ENCODE measurements around the gene TNFRSF11A.
A peak's percentile ranks its signal among the peaks of the same experiment; 100 is the strongest.

The TNFRSF11A gene

DNA sequence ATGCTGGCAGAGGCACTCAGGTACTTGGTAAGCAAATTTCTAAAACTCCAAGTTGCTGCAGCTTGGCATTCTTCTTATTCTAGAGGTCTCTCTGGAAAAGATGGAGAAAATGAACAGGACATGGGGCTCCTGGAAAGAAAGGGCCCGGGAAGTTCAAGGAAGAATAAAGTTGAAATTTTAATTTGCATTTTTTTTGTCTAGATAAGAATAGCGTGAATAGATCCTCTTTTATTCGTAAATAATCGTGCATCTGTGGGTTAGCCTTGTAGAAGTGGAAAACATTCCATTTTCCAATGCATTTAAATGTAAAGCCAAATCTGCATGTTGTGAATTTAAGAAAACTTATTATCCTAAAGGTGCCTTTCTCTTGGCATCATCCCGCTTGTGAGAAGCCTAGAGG is 61.0 kb downstream of the TNFRSF11A start:
- no peak for DNase-seq

DNA sequence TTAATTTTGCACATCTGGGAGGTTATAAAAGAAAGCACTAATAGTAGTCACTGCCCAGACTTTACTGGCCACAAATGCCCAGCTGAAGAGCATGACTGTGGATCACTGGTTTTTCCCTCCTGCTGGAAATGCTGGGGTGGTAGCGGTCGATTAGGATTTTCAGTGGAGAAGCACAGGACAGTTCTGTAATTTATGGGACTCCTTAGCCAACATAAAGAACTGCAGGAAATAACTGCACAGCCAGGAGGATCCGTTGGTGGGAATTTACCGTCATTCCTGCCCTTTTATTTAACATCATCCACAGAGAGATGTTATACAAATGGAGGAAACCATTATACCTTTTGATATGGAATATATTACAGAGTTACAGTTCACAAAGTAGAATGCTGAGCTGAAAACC is 61.5 kb downstream of the TNFRSF11A start:
- no peak for DNase-seq

DNA sequence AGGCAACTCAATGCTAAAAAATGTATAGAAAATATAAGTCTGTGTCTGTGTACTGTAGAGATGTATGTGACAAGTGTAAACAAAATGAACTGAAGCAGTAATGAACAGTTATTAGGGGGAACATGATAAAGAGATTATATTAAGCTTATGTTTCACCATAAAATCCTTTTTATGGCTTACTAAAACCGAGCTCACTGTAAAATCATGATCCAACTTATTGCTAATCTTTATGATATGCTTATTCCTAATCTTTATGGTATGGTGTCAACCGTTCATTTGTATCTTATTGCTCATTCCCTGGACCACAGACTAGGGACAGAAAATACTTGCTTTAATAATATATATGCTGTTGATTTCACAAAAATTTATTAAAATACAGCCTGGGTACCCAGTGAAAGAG is 62.1 kb downstream of the TNFRSF11A start:
- no peak for DNase-seq

DNA sequence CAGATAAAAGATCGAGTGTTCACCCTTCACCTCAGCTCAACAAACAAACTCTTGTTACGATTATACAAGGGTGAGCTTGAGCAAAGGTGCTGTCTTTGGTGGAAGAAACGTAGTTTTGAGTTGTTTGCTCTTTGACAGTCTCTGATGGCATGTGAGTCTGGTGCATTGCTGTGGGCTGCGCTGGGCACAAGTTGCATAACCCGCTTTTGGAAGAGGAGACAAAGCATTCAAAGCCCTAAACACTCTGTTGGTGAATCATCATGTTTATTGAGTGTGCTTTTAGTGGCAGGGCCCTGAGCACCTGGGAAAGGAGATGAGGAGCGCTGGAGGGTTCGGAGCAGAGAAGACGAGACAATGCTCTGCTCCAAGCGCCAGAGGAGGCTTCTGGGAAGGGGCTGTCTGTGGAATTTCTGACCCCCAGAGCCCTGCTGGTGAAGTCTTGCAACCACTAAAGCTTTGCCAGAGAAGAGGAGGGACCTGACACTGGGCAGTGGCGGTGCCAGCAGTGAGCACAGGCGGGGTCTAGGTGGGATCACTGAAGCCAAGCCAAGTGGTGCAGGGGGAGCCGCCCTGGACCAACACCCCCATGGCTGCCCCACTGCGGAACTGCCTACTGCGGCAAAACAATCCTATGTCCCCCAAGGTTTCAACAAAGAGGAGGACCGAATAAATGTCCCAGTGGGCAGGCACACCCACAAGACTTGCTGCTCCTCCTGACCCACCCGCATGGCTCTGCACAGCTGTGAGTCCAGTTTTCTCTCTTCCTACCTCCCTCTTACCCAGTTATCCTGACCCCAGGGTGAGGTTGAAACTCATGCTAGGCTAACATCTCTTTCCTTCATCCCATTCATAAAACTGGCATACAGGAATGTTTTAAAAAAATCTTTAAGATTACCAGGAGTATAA is 64.0 kb downstream of the TNFRSF11A start:
- DNase-seq = no peak

DNA sequence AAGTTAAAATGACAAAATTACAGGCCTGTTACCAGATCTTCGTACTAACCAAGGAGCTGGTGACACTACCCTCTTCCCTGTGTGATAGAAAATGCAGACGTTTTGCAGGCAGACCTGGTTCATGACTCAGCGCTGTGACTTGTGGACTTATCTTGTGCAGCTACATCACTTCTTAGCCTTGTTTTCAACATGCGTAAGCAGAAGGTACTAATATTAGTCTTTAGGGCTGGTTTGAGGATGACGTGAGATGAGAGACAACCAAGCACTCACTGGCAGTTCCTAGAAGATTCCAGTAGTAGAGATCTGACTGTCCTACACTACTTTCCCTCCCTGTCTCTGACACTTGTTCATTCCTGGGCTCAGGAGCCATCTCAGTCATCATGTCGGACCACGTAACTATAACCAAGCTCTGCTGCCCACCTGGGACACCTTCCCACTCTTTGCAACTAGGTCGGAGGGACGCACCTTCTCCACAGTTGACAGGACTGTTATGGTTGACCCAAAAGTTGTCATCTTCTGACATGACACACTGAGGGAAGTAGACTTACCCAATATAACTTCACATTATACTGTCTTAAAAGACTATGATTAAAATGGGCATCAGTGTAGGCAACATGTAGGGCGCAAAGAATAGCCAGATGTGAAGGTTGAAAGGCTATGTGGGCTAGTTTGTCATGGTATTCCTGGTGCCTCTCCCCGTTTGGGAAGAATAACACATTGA is 64.8 kb downstream of the TNFRSF11A start:
- DNase-seq = no peak

DNA sequence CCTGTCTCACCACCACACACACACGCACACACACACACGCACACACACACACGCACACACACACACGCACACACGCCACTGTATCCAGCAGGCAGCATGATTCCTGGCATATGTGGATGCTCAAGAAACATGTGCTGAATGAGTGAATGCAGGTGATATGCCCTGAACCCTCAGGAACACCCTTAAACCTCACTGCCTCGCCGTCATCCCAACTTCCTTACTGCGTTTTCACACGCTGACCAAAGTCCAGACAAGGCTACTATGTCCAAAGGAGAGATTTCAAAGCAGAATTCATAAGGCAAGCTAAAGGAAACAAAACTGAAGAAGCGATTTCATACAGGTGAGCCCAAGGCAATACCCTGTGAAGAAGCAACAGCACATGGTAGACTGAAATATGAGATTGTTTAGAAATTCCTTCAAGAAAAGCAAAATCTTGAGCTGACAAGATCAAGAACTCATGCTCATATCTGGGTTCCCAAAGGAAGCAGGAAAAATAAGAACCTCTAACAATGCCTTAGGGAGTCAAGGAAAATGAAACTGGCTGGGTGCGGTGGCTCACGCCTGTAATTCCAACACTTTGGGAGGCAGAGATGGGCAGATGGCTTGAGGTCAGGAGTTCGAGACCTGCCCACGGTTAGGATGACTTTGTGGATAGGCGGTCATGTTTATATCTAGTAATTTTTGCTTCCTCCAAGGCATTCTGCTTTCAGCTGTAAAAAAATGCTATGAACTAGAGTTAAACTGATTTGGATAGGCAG is 69.1 kb downstream of the TNFRSF11A start:
- no peak for DNase-seq

DNA sequence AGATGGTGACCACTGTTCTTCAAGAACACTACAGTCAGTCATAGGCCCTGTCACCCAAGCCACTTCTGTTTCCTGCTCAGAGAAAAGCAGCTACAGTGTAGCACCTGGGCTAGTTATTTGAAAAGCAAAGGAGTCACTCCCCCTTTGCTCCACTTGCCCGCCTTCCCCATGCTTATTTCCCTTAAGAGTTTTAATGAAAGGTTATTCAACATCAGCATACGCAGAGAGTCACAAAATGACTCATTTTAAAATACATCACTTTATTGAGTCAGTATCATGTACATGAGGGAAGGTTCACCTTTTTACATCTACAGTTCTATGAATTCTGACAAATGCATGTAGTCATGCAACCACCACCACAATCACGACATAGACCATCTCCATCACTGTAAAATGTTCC is 71.3 kb downstream of the TNFRSF11A start:
- no peak for DNase-seq

DNA sequence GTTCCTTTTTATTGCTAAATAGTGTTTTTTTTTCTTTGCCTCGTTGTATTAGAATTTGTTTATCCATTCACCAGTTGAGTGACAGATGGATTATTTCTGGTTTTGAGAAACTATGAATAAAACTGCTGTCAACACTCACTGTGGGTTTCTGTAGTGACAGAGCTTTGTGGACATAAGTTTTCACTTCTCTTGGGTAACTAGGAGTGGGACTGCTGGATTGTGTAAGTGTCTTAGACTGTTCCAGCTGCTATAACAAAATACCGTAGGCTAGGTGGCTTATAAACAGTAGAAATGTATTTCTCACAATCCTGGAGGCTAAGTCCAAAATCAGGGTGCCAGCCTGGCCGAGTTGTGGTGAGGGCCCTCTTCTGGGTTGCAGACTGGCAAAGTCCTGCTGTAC is 71.9 kb downstream of the TNFRSF11A start:
- DNase-seq = no peak

DNA sequence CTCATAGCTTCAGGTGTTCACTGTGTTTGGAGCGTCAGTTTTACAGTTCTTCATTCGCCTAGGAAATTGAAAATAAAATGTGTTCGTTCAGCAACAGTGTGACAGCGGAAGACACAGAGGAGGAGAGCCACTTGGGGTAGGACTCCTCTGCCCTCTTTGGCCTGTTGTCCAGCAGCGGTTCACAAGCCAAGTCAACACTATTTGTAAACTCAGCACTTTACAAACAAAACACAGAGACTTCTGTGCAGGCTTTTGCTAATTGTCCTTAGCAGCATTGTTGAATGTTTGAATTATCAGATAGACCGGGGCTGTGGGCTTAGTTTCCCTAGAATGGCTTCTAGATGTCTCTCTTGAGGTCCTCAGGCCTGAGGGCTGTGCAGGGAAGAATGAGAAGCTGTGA is 73.2 kb downstream of the TNFRSF11A start:
- DNase-seq = no peak

DNA sequence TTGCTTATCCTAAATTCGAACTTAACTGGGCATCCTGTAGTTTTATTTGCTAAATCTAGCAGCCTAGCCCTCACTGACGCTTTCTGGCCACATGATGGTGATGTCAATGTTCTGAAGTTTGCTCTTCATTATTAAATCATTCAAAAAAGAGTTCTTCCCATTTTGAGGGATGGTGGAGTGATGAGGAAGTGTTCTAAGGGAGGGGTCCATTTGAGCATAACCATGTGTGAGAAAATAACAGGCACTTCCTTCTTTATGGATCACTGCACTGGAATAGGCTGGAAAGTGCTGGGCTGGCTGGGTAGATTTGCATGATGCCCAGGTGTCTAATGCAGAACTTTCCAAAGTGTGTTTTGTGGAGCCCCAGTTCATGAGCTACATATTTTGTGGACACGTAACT is 74.2 kb downstream of the TNFRSF11A start:
- DNase-seq = no peak

DNA sequence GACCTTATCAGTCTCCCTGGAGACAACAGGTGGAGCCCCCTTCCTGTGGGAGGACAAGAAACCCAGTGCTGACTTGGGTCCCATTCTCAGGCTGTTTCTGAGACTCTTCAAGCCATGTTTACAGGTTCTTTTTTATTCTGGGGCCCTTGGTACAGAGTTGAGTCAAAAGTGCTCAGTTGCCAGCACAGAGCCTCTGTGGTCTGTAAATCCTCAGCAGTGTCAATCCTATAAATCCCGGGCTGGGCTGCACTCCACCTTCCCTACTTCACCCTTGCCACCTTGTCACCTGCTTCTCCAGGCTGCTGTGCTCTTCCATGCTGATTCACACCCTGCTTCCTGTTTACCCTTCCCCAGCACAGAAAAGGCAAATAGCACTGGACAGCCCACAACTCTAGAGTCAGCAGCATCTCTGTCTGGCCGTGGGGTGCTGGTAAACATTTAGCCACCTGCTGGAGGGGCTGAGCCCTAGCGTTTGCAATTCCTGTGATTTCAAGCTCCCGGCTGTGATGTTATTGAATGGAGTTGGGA is 74.7 kb downstream of the TNFRSF11A start:
- no peak for DNase-seq

DNA sequence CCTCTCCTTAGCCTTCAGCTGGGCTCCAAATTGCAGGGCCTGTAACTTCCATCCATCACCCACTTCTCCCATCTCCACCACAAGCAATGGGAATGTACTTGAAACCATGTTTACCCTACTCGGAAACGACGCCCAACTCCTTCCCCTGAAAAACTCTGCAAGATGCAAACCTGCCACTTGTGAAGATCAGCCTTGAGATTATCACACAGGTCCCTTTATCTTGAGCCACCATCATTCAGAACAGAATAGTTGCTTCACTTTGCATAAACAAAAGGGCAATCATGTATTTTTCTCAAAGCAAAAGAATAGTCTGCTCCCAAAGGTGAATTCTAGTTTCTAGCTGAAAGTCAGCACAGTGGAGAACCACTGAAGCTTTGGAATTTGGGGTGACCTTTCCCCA is 75.8 kb downstream of the TNFRSF11A start:
- no peak for DNase-seq

DNA sequence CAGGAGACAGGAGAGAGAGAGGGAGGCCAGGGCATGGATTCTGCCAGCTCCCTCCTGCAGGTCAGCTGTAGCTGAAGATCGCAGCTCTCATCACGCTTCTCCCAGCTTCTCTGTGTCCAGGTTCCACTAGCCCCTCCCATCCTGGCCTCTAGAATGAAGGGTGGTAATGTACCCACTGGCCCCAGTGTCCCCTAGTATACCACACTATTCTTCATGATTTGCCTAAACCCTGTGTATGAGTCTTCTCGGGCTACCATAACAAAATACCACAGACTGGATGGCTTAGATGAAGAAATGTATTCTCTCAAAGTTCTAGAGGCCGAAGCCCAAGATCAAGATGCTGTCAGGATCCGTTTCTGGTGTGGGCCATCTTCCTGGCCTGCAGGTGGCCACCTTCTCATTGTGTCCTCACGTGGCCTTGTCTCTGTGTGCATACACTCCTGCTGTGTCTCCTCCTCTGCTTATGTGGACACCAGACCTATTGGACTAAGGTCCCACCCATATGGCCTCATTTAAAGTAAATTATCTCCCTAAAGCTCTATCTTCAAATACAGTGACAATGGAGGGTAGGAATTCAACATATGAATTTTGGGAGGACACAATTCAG is 77.3 kb downstream of the TNFRSF11A start:
- no peak for DNase-seq

DNA sequence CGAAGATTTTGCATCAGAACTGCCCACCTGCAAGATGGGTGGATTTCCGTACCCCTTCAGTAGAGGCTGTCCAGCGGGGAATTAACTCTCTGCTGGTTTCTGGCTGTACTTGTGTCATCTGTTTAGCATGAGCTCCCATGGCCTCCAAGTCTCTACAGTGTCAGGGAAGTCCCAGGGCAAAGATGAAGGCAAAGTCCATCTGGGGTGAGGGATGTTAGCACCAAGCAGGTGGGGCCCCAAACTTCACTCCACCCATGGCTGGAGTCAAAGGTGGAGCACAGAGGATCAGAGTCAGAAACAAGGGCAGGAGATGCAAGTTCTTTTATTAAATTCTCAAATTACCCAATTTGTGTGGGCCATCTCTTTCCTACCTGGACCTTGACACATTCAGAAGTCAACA is 78.0 kb downstream of the TNFRSF11A start:
- DNase-seq = no peak

DNA sequence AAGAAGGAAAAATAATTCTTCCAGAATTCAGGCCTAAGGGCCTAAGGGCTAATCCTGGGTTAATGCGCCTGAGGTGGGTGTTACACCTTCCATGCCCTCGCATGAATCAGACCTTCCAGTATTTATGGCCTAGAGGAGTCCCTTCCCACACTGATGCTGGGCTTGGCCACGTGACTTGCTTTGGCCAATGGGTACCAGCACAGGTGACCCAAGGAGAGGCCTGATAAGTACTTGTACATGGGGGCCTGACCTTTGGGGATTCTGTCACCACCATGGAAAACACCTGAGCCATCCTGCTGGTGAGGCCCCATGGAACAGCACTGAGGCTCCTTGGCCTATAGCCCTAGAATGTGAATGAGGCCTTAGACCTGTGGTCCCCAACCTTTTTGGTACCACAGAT is 79.8 kb downstream of the TNFRSF11A start:
- DNase-seq = no peak

DNA sequence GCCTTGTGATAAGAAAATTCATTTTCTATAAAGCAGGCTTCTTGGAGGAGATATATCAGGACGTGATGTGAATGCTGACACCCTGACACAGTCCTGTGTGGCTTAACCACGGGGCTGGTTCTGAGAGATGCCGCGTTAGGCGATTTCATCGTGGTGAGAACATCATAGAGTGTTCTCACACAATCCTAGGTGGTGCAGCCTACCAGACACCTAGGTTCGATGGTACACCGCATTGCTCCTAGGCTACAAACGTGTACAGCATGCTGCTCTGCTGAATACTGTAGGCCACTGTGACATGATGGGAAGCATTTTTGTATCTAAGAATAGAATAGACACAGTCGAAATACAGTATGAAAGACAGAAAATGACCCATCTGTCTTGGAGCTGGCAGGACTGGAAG is 82.5 kb downstream of the TNFRSF11A start:
- no peak for DNase-seq

DNA sequence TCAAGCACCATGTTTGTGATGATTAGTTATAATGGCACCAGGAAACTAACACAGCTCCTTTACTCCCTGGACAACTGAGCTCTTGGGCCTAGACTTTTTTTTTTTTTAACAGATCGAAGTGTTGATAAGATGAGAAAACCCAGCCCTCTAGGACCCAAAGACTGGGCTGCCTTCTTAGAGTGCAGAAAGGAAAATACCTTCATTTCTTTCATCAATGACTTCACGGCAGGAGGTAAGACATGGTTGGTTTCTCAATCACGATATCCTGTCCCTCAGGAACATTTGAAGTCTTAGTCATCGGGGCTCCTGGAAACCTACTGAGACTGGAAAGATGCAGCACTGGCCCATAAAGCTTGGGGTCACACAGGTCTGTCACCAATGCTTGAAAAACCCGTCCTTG is 84.7 kb downstream of the TNFRSF11A start:
- DNase-seq = no peak

DNA sequence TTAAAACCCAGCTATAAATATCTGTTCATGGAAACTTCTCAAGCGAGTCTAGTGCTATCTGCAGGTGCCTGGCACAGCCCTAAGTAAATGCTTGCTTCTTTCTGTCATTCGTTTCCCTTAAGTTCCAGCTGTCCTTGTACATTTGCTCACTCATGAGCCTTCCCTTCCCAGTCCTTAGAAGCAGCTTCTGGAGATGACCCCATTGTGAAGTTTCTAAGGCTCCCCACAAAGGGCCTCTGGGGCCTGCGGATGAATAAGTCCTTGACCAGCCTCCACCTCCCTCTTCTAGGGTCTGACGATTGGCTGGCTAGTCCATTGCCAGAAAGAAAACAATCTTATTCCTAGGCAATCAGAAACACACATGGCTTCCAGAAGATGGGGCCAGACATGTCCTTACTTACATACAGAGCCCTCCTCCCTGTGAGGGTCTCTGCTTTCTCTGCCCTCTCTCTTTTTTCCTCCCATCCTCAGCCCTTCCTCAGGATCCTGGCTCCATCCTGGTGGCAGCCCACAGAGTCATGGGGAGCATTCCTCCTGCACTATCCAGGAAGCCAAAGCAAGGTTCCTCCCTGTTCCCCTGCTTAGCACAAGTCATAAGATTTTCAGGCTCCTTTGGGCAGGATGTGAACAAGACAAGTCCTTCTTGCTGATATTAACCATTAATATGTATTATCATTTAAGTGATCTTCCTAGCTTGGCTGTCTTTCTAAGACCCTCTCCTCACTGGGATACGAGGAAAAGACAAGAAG is 87.3 kb downstream of the TNFRSF11A start:
- peak; percentile 35 for DNase-seq

DNA sequence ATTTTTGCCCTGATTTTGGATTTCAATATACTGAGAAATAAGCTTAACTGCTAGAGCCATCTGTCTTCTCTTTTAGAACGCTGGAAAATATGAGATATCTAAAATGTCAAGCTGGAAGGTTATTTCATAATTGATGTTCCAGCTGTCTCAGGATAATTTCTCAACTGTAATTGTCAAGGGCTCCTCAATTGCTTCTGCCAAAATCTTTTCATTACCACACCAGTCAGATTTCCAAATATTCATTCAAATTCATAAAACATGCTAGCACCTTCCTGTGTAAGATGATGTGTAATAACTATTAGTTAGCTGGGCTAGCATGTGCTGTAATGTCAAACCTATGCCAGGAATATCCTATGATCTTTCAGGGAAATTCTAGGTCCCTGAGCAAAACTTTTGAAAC is 88.1 kb downstream of the TNFRSF11A start:
- no peak for DNase-seq

DNA sequence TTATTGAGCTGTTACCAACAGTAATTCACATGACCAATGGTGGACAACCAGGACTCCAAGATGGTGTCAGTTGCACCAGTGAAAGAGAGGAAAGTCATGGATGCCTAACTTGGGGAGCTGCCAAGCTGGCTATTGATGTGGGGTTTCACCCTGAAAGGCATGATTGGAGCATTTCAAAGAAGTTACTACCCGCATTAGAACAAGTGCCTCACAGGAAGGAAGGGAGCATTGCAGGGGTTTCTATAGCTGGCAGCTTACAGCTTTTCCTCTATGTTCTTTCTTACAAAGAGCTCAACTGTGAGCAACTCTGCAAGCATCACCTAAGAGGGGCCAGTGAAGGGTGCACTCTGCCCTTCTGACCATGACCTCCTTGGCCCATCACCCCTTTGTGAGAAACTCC is 93.1 kb downstream of the TNFRSF11A start:
- DNase-seq = no peak

DNA sequence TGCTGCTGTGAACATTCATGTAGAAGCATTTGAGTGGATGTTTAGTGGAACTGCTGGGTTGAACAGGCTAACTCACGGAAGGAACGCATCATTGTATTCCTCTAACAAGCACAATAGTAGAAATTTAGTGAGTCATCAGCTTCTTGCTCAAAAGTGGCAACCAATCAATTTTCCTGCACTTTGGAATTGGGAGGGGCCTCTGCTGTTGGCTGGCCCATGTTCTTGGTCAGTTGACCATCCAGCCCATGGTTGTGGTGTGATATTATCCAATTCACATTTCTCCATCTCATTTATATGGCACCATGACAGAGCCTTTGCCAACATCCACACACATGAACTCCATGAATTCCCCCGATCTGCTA is 95.0 kb downstream of the TNFRSF11A start:
- DNase-seq = no peak

DNA sequence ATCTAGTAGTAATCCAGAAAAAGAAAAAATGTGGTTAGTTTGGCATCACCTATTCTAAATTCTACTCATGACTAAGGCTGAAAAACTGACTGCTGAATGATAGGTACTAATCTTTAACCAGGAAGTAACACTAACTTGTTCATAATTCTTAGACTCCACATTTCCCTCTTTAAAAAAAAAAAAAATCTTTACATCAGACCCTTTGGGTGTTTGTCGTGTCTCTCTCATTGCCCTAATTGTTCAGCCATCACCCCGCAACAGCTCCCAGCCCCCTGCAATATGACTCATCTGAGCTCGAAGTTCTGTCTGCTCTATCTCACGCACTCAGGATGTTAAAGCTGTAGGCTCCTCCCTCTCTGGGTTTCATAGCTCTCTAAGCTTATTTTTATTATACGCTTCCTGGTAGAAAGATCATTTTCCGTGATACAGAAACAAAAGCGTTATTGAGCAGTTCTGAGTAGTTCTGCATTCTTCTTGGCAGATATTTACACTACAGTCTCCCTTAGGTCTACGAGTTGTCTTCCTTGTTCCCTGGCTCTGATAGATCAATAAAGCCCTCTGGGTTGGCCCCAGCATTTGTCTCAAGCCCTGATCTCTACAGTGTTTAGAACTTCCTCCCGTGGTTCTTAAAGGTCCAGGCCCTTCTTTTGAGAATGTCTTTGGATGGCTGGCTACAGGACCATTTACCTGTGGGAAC is 95.6 kb downstream of the TNFRSF11A start:
- DNase-seq = no peak

All from left hindlimb (tissue), 1 donor.